Neutrophil (primary cell): ENCODE measurements around the gene TMEM229A.

ENCODE experiments used
- H3K27ac ChIP-seq: fragments of 200-600 bp; sonication (generic); 2 replicates; pipeline ENCODE4 v1.5.1; 2016; ENCODE audit warnings: mild to moderate bottlenecking, moderate library complexity
- H3K27me3 ChIP-seq: fragments of 200-600 bp; sonication (generic); 2 replicates; pipeline ENCODE4 v1.6.0; 2016; ENCODE audit warnings: mild to moderate bottlenecking
- H3K36me3 ChIP-seq: fragments of 200-600 bp; sonication (generic); 2 replicates; pipeline ENCODE4 v1.5.1; 2017
- H3K4me1 ChIP-seq, 2 experiments: fragments of 200-600 bp in 1 of 2; sonication (generic) in 1 of 2; 1 replicate in 1 of 2; 2 replicates in 1 of 2; pipeline versions ENCODE4 v1.5.1 to v1.6.1; 2013 to 2016; ENCODE audit warnings: low read depth in 1 of 2, low read length in 1 of 2, mild to moderate bottlenecking in 1 of 2, moderate library complexity in 1 of 2; ENCODE audit not compliant: control insufficient read depth in 1 of 2, insufficient read depth in 1 of 2
- H3K4me3 ChIP-seq, 2 experiments: fragments of 200-600 bp in 1 of 2; sonication (generic) in 1 of 2; 1 replicate in 1 of 2; 2 replicates in 1 of 2; pipeline ENCODE4 v1.5.1; 2013 to 2016; ENCODE audit warnings: low read depth in 1 of 2, low read length in 1 of 2, mild to moderate bottlenecking in 1 of 2, moderate library complexity in 1 of 2
- H3K9me3 ChIP-seq: fragments of 200-600 bp; sonication (generic); 2 replicates; pipeline ENCODE4 v1.5.1; 2016
- CTCF ChIP-seq: fragments of 200-600 bp; sonication (generic); IDR thresholded peaks from 2 replicates; pipeline ENCODE4 v1.5.1; 2016; ENCODE audit warnings: antibody characterized with exemption

The TMEM229A gene

DNA sequence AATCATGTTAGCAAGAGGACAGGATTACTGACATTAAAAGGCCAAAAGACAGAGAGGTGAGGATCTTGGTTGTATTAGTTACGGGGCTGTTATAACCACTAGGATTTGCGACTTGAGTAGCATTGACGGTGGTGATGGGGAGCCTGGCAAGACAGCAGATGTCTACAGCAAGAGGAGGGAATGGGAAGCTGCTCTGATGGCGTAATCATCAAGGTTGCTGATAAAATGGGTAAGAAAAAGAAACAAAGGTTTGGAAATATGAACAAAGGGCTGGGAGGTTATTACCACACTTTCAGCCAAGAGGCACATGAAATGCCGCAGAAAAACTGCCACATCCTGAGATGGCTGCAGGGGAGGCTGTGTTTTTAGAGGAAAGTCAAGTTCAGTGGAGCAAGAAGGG is 33.9 kb downstream of the TMEM229A start:
- Histone ChIP-seq H3K27me3 (no peaks in the 10 kb centered on the region), H3K36me3 (no peaks in the 10 kb centered on the region), H3K27ac (no peak overlapping the region), H3K9me3 (no peaks in the 10 kb centered on the region), H3K4me3 (no peak overlapping the region), H3K4me1 (no peaks in the 10 kb centered on the region)
- TF ChIP-seq CTCF, result no peak

DNA sequence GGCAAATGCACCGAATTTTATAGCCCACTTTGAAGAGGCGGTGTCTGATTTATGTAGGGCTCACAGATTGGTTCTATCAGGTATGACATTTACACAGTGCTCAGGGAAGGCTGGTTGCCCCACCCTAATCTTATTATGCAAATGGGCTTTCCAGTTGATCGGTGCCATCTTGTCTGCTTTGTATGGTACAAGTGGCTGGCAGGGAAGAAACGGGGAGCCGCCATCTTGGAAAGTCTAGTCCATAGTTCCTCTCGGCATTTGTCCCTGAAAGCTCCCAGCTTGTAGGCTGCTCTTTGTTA is 36.6 kb downstream of the TMEM229A start:
- Histone ChIP-seq H3K4me3 (no peak overlapping the region), H3K36me3 (no peaks in the 10 kb centered on the region), H3K9me3 (no peaks in the 10 kb centered on the region), H3K4me1 (no peaks in the 10 kb centered on the region), H3K27ac (no peak overlapping the region), H3K27me3 (no peaks in the 10 kb centered on the region)
- TF ChIP-seq CTCF, result no peak

DNA sequence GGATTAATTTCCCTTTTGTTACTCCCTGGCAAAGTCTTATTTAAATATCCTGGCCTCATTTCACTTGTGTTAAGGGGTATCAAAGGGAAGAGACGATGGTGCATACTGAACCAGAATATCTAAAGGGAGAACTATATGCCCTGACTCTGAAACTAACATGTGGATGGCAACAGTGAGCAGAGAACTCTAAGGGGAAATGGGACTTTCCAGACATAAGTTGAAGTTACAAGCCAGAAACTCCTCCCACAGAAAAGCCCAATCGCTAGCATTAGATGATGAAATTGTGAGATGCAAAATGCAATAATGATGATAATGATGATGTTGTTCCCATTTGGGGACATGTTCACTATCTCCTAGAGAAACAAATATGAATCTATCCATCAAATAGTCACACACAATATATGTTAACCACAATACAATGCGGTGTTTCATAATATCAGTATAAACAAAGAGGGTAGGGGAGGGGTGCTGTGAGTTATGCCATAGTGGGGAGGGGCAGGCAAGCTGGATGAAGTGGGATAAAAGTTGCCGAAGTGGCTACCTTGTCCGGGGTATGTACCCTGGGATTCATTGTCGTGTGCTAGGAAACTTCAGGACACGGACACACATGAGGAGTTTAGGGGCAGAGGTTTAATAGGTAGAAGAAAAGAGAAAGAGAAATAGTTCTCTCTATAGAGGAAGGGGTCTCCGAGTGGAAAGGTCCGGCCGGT is 37.1 kb downstream of the TMEM229A start:
- H3K4me3 ChIP-seq, result no peak overlapping the region
- no peak for TF ChIP-seq CTCF
- no peaks in the 10 kb centered on the region for H3K9me3 ChIP-seq
- H3K36me3 ChIP-seq, result no peaks in the 10 kb centered on the region
- no peaks in the 10 kb centered on the region for H3K27me3 ChIP-seq
- no peak overlapping the region for H3K27ac ChIP-seq
- H3K4me1 ChIP-seq, result no peaks in the 10 kb centered on the region

- no peaks in the 10 kb centered on the region for H3K4me1 ChIP-seq
- H3K36me3 ChIP-seq, result no peaks in the 10 kb centered on the region
- no peak overlapping the region for H3K4me3 ChIP-seq
- no peaks in the 10 kb centered on the region for H3K27me3 ChIP-seq
- no peak for TF ChIP-seq CTCF
- no peak overlapping the region for H3K27ac ChIP-seq
- H3K9me3 ChIP-seq, result no peaks in the 10 kb centered on the region
These were observed 38.4 kb downstream of the TMEM229A start for GRCh38 chr7:123994449-123994848.

DNA sequence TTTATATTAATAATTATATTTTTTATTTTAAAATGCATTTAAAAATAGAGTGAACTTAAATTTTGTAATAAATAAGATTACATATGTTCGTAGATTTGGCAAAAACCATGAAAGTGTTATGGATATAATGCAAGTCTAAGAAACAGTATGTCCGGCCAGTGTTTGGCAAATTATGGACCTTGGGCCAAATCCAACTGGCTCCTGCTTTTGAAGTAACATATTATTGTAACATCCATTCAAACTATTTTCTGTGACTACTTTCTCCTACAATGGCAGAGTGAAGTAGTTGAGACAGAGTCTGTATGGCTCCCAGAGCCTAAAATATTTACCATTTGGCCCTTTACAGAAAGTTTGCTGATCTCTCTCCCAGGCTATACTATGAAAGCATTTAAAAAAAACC is 38.9 kb downstream of the TMEM229A start:
- Histone ChIP-seq H3K4me3 (no peak overlapping the region), H3K36me3 (no peaks in the 10 kb centered on the region), H3K4me1 (no peaks in the 10 kb centered on the region), H3K9me3 (no peaks in the 10 kb centered on the region), H3K27ac (no peak overlapping the region), H3K27me3 (no peaks in the 10 kb centered on the region)
- TF ChIP-seq CTCF, result no peak
